Activated T-cell treated with anti-CD3 and anti-CD28 coated beads for 48 hours (primary cell): Measurements from ENCODE around the gene DUSP19.
A peak's percentile ranks its signal among the peaks of the same experiment; 100 is the strongest.

ENCODE experiments used
- DNase-seq: peaks from one replicate; pipeline ENCODE4 v3.0.0-alpha.2; 2020; ENCODE audit warnings: low read depth

DUSP19 gene

DNA sequence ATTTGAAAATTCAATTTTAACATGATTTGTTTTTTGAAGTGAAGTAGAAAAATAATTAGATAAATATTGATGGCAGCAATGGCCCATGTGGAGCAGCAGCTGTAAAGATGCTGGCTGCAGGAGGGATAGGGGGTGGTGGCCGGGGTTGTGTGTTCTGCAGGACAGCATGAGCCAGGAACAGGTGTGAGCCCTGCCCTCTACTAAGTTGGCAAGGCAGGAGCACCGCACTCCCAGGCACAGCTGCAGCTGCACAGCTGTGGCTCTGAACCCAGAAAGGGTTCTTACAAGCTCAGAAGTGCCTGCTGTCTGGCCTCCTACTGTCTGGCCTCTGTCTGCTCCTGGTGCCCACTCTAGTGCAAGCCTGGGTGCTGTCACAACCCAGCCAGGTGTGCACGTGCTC is 10.0 kb upstream of the DUSP19 start:
- DNase-seq, result no peak

DNA sequence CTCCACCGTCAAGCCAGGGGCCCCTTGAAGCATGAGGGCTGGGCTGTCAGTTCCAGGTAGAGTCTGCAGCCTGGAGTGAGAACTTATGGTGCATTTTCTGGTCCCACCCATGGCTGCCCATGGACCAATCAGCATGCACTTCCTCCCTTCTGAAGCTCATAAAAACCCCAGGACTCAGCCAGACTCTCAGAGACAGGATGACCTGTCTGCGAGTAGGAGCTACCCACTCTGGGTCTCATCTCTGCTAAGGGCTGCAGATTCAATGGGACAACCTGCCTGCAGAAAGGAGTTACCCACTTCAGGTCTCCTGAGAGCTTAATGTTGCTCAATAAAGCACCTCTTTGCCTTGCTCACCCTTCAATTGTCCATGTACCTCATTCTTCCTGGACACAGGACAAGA is 9.4 kb upstream of the DUSP19 start:
- DNase-seq, result no peak

DNA sequence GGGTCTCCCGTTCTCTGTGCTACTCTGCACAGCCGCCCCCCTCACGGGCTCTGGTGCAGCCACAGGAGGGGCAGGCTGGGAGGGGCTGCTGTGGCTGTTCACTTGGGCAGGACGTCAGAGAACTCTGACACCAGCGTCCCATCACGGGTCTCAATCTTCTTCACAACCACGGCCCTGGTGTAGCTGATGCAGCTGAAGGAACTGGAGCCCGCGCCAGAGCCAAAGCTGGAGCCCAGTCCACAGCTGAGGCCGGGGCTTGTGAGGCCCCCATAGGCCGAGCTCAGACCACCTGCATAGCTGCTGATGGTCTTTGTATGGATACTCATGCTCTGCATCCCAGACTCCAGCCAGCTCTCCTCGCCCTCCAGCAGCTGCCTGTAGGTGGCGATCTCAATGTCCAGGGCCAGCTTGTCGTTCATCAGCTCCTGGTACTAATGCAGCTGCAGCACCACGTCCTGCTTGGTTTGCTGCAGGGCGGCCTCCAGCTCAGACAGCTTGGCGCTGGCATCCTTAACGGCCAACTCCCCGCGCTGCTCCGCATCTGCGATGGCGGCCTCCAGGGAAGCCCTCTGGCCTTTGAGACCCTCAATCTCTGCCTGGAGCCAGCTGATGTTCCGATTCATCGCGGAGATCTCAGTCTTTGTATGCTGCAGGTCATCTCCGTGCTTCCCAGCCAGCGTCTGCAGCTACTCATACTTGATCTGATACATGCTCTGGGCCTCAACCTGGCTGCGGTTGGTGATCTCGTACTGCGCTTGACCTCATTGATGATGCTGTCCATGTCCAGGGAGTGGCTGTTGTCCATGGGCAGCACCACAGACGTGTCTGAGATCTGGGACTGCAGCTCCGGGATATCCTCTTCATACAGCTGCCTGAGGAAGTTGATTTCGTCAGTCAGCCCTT is 7.4 kb upstream of the DUSP19 start:
- no peak for DNase-seq

DNA sequence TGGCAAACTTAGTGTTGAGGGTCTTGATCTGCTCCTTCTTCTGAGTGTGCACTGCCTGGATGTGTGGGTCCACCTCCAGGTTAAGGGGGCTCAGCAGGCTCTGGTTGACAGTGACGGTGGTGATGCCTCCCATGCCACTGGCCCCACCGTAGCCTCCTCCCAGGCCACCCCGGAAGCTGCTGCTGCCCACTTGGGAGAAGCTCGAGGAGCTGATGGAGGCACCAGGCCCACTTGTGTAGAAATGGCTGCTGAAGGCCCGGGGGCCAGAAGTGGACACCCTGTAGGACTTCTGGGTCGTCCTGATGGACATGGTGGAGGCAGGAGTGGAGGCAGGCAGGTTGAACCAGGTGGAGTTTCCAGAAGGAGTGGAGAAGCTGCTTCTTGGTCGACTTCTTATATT is 6.4 kb upstream of the DUSP19 start:
- DNase-seq, result no peak

DNA sequence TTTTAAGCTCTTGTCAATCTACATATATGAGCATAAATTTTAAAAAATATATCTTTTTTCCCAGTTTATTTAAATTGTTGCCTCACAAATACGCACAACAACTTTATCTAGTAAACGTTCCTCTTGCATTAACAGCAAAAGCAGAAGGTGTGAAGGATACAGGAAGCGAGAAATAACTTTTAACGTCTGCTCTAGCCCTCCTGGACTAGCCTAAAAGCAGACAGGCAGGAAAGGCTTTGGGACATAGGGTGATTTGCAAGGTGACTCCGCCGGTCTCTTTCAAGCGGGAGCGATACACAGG is 434 bp upstream of the DUSP19 start:
- DNase-seq, result no peak

DNA sequence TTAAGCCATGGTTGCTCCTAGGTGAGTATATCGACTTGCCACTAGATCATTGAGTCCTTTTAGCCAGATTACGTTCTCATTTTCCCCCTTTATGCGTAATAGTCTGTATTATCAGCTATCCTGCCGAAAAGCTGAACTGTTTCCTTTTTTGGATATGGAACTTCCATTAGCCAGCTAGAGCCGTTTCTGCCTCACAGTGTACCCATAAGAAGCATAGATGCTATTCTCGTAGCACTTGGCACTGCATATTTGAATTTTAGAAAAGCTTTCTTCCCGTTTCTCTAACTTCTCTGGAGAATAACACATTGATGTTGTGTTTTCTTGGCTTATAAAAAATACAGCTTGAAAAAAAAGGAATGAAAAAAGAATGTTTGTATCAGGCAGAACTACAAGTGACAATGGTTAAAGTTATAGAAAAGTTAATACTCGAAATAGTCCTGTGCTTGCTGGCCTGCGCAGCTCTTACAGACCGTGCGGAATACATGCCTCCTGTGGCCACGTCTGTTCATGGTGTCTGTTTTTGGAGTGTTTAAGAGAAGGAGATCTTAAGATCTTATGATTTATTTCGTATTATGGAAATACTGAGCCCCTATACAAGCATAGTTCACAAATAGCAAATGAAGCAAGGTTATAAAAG is 710 bp downstream of the DUSP19 start:
- no peak for DNase-seq

DNA sequence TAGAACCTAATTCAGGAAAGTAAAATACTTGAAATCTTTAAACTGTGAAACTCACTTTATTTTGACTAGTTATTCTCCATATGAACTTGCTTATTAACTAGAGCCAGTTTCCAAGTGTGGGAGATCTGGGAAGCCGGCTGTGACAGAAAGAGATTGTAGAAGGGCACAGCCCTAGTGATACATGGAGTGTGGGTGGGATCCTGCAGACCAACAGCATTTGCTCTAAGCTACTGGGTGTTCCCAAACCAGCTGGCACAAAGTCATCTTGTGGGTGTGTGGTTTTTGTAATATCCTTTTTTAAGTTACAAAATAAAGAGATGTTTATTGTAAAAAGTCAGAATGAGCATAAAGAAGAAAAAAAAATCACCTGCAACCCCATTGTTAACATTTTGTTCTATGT is 3.4 kb downstream of the DUSP19 start:
- no peak for DNase-seq

DNA sequence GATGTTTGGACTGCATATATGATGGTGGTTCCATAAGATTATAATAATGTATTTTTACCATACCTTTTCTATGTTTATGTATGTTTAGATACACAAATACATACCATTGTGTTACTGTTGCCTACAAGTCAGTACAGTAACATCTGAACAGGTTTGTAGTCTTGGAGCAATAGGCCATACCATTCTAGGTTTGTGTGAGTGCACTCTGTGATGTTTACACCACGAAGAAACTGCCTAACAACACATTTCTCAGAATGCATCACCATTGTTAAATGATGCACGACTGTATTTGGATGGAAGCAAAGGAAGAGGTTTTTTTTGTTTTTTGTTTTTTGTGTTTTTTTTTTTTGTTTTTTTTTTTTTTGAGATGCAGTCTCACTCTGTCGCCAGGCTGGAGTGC is 9.5 kb downstream of the DUSP19 start:
- DNase-seq, result no peak

DNA sequence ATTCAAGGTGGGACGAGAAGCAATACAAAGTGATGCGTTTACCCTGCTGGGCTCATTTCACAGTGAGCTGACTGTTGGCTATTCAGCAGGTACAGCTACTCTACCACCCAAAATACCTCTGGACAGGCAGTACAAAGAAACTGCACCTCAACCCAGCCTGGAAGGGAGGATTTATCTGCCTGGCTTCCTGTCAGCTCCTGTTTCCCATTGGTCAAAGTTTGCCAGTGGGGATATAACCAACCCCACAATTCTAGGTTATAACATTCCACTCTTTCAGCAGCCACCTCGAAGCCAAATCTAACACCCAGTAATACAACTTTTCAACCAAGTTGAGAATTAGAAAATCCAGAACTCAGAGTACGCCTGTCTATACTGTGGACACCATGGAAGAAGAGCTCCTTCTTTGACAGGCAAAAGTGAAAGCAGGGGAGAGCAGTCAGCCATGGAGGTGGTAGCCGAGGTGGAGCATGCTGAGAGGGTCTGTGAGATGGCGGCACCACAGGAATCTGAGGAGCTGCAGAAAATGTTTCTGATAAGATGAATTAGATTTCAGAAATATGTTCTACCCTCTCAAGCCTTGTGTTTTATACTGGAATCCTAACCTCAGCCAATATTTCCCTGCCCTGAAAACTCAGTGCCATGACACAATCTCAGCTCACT is 10.8 kb downstream of the DUSP19 start:
- DNase-seq, result no peak

DNA sequence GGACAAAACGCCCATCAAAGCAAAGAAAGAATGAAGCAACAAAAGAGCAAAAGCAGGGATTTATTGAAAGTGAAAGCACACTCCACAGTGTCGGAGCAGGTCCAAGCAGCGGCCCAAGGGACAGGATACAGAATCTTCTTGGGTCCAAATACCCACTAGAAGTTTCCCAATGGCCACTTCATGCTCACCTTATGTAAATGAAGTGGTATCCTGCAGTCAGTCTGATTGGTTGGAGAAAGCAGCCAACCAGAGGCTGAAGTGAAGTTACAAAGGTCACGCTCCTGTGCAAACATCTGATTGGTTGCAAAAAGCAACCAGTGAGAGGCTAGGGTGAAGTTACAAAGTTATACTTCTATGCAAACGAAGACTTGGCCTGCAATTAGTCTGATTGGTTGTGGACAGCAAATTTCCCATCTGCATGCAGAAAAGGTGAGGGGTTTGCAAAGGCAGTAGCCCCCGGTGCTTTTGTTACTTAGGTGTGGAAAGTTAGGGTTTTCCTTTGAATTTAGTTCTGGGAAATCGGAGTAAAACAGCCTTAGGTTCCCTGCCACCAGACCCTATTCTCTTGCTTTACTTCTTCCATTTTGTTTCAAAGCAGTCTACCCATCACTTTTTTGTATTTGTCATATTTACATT is 12.9 kb downstream of the DUSP19 start:
- no peak for DNase-seq

DNA sequence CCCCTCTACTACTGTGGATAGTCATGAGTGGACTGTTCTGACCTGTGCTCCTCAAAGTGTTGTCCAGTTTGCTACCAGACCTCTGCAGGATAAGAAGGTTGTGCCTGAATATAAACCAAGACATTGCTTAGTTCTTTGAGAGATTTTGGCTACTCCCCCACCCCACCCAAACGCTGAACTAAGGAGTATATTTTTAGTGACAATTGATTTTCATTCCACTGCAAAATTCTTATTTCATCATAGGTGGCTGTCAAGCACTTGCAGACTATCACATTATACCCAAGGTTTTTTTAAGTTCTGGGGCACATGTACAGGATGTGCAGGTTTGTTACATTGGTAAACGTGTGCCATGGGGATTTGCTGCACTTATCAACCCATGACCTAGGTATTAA is 13.4 kb downstream of the DUSP19 start:
- DNase-seq, result no peak

DNA sequence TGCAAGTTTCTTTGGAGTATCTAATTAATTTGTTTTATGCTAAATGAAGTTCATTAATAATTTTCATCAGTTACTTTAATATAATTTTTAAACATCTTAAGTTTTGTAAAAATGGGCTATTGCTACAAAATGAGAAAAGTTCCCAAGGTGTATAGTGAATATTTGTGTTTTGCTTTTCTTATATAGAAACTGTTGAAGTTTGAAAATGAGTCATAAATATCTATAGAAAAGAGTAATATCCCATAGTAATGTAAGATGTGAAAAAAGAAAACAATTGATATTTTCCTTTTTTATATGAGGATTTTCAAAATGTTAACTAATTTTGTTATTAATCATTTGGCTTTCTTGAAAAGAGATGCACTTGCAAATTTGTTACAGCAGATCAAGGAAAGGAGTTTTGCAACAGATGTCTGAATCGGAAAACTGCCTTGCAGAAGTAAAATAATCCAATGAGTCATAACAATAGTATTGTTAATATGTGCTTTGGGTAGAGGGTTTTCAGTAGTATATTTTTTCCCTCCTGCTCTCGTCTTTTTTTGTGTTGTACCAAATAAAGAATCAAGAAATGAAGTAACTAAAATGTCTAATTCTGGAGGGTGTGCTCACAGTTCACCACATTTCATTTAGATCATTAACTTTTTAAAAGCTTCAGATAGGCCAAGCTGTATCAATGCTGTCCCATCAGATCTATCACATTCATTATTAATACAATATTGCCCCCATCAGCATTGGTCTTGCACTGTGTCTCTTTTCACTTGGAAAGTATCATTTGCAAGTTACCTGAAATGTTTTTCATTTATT is 15.5 kb downstream of the DUSP19 start:
- DNase-seq, result no peak

DNA sequence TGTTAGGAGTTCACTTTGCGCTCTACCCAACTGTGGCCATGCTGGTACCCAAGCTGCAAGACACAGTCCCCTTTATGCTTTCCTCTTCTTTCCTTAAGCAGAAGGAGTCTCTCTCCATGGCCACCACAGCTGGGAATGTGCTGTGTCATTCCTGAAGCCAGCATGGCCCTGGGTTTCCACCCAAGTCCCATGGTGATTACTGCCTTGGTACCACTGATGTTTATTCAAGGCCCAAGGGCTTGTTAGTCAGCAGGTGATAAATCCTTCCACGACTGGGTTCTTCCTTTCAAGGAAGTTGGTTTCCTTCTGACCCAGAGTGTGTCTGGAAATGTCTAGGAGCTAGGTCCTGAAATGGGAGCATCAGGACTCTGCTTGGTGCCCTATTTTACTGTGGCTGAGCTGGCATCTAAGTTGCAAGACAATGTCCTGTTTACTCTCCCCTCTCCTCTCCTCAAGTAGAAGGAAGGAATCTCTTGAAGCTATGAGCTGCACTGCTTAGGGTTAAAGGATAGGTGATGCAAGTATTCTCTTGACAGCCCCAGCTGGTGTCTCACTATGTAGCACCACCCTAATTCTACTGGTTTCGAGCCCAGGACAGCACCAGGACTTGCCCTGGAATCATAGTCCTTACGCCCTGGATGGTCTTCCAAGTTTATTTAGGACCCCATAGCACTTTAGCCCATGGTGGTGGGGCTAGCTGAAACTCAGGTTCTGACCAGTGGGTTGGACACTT is 27.0 kb downstream of the DUSP19 start:
- DNase-seq, result no peak

DNA sequence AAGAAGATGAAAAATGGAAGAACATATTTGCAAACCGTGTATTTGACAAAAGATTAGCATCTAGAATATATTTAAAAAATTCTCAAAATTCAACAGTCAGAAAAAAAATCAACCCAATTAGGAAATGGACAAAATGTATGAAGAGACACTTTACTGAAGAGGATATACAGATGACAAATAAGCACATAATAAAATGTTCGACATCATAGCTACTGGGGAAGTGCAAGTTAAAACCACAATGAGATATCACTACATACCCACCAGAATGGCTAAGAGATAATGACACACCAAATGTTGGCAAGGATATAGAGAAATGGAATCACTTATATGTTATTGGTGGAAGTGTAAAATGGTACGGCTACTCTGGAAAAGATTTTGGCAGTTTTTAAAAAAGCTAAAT is 34.0 kb downstream of the DUSP19 start:
- DNase-seq, result no peak

DNA sequence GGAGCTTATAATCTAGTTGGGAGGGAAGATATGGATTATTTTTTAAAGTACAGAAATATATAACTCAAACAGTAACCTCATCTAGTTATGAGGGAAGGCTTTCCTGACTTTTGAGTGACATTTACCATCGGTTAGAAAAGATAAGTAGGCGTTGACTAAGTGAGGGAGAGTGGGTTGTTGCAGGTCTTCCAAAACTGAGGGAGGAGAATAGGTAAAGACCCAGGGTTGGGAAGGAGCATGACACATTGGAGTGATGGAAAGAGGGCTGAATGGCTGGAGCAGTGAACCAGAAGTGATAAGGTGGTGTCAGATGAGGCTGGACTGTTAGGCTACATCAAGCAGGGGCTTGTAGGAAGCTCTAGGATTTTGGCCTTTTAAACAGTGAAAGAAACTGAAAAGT is 35.1 kb downstream of the DUSP19 start:
- DNase-seq, result no peak

DNA sequence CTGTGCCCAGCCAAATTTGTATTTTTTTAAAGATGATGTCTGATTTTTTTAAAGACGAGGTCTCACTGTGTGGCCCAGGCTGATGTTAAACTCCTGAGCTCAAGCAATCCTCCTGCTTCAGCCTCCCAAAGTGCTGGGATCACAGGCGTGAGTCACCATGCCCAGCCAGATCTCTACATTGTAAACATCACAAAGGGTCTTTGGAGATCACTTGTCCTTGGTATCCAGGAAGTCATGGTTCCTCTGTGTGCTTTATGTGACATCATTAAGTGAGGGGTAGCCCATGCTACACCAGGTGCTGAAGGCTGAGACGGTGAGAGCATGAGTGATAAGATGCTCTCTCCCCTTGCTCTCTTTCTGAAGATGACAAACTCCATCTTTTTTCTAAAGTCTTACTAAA is 38.7 kb downstream of the DUSP19 start:
- no peak for DNase-seq

DNA sequence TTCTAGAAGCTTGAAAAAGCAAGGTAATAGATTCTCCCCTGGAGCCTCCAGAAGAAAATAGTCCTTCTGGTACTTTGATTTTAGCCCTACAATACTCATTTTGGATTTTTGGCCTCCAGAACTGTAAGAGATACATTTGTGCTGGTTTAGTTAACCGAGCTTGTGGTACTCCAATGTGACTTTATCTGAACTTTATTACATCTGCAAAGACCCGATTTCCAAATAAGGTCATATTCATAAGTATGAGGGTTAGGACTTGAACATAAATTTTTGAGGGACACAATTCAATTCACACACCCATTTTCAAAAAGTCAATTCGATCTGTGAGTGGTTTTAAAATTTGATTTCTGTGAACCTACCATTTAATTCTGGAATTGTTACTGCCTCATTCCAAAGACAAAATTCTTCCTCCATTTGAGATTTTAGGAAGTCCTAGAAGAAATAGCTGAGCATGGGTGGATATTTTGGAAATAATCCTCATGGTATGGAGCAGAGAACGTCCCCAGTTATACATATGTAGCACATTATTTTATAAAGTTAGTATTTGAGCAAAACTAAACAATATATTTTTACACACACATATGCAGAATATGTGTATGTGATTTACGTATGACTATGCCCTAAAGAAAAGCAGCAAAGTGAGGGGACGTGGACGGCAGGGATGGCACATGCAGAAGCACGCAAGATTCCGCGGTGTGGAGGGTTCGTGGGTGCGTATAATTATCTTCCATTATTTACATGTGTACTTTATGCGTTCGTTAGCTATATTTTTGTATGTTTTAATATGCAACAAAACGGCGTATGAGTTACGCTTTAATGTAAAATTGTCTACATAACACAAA is 44.8 kb downstream of the DUSP19 start:
- DNase-seq, result no peak

DNA sequence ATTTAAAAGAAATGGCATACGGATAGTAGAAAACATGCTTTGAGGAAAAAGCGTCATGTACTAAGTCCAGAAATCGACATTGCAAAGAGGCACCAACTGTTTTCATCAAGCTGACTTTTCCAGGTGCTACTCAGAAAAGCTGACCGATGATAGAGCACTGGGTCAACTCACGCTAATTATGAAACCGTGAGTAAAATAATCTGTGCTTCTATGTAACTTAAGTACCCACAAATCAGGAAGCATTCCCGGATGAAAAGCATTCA is 45.3 kb downstream of the DUSP19 start:
- no peak for DNase-seq

DNA sequence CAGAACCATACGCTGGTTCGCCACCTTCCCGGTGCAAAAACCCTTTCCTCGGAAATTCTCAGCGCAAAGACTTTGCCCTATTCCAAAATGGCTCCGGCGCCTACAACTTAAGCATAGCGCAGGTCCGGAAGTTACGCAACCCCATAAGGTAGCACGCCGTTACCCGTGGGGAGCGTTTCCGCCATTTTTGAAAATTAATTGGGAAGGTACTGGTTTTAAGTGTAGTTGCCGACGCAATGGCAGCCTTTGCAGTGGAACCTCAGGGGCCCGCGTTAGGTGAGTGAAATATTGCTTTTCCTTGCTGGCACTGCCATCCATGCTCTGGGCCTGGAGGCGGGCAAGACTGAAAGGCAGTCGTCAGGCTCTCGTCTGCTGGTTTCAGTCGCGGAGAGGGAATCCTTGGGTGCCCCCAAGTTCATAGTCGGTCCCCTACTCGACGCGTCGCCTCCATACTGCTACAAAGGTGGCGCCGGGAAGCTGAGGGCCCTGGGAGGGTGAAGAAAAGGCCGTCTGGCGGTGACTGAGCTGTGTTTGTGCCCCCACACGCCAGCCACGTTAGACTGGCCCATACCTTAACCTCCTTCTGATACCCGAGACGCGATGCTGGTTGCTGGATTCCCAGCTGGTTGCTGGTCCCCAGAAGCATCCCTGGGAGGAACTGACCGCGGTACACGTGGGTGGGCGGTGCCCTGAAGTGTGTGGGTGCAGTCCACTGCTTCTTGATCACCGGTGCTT is 45.8 kb downstream of the DUSP19 start, which contains the start of gene NUP35:
TSS of gene NUP35 (plus strand) at position 222 of the 735 bp plus-strand sequence. CDS start at position 237, 15 bp downstream.
- DNase-seq, result peak; percentile 69

DNA sequence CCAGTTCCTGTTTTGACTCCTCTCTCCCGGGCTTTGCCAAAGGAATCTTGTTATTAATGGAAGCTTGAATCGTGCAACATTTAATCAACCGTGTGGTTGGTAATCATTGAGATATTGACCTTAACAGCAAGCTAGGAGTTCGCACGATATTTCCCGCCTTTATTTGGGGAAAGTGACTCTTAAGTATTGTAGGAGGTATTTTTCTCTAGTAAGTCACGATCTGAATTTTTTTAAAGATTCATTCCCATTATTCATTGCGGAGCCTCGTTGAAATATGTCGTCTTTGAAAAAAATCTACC is 46.4 kb downstream of the DUSP19 start:
- DNase-seq, result no peak
